ENCODE measurements around the gene PKD1L1.

PKD1L1 gene

GRCh38 chr7:47938574-47939165, 9.6 kb downstream of the PKD1L1 start:
- TF ChIP-seq EP300 (IDR thresholded peaks at IDR 0.05; ENCODE audit: borderline replicate concordance) (no peak), RAD21 (IDR thresholded peaks at IDR 0.05; ENCODE audit: low read depth) (peak; percentile 42; the same call in 1 of the 2 replicates)

- TF ChIP-seq EGR1 (IDR thresholded peaks at IDR 0.05) (no peak), MAX (IDR thresholded peaks at IDR 0.05) (no peak), CREB1 (IDR thresholded peaks at IDR 0.05; ENCODE audit: low read depth) (no peak), USF1 (IDR thresholded peaks at IDR 0.05) (no peak), CEBPB (IDR thresholded peaks at IDR 0.05) (no peak), TEAD4 (IDR thresholded peaks at IDR 0.05) (no peak), ZBTB7A (IDR thresholded peaks at IDR 0.05; ENCODE audit: low read depth) (no peak), FOXM1 (IDR thresholded peaks at IDR 0.05; ENCODE audit: borderline replicate concordance, low read depth) (no peak), YY1 (IDR thresholded peaks at IDR 0.05; ENCODE audit: low read depth) (no peak), TAF1 (IDR thresholded peaks at IDR 0.05; ENCODE audit: low read depth) (no peak), TCF12 (IDR thresholded peaks at IDR 0.05; ENCODE audit: low read depth) (no peak), RAD21 (IDR thresholded peaks at IDR 0.05; ENCODE audit: low read depth) (no peak), NFIC (IDR thresholded peaks at IDR 0.05) (no peak), EP300 (IDR thresholded peaks at IDR 0.05; ENCODE audit: borderline replicate concordance) (no peak)
- TF ChIP-seq, protein P1, sequence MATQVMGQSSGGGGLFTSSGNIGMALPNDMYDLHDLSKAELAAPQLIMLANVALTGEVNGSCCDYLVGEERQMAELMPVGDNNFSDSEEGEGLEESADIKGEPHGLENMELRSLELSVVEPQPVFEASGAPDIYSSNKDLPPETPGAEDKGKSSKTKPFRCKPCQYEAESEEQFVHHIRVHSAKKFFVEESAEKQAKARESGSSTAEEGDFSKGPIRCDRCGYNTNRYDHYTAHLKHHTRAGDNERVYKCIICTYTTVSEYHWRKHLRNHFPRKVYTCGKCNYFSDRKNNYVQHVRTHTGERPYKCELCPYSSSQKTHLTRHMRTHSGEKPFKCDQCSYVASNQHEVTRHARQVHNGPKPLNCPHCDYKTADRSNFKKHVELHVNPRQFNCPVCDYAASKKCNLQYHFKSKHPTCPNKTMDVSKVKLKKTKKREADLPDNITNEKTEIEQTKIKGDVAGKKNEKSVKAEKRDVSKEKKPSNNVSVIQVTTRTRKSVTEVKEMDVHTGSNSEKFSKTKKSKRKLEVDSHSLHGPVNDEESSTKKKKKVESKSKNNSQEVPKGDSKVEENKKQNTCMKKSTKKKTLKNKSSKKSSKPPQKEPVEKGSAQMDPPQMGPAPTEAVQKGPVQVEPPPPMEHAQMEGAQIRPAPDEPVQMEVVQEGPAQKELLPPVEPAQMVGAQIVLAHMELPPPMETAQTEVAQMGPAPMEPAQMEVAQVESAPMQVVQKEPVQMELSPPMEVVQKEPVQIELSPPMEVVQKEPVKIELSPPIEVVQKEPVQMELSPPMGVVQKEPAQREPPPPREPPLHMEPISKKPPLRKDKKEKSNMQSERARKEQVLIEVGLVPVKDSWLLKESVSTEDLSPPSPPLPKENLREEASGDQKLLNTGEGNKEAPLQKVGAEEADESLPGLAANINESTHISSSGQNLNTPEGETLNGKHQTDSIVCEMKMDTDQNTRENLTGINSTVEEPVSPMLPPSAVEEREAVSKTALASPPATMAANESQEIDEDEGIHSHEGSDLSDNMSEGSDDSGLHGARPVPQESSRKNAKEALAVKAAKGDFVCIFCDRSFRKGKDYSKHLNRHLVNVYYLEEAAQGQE (IDR thresholded peaks at IDR 0.05; ENCODE audit: low read depth) = no peak
These were observed 10.3 kb downstream of the PKD1L1 start for GRCh38 chr7:47937711-47938573.

- TF ChIP-seq RAD21 (IDR thresholded peaks at IDR 0.05; ENCODE audit: low read depth) = no peak
These were observed 11.1 kb downstream of the PKD1L1 start for GRCh38 chr7:47937065-47937687.

- TF ChIP-seq ZBTB7A (IDR thresholded peaks at IDR 0.05; ENCODE audit: low read depth) (no peak), CREB1 (IDR thresholded peaks at IDR 0.05; ENCODE audit: low read depth) (no peak), EP300 (IDR thresholded peaks at IDR 0.05; ENCODE audit: borderline replicate concordance) (no peak), EGR1 (IDR thresholded peaks at IDR 0.05) (no peak), TCF12 (IDR thresholded peaks at IDR 0.05; ENCODE audit: low read depth) (no peak)
These were observed 11.9 kb downstream of the PKD1L1 start for GRCh38 chr7:47936323-47936722.

- no peak for TF ChIP-seq CEBPB (IDR thresholded peaks at IDR 0.05)
- TF ChIP-seq TAF1 (IDR thresholded peaks at IDR 0.05; ENCODE audit: low read depth) = no peak
- TF ChIP-seq MAX (IDR thresholded peaks at IDR 0.05) = no peak
- no peak for TF ChIP-seq NFIC (IDR thresholded peaks at IDR 0.05)
- no peak for TF ChIP-seq TEAD4 (IDR thresholded peaks at IDR 0.05)
- no peak for TF ChIP-seq CREB1 (IDR thresholded peaks at IDR 0.05; ENCODE audit: low read depth)
- no peak for TF ChIP-seq EP300 (IDR thresholded peaks at IDR 0.05; ENCODE audit: borderline replicate concordance)
These were observed 12.9 kb downstream of the PKD1L1 start for GRCh38 chr7:47935336-47935735.

DNA sequence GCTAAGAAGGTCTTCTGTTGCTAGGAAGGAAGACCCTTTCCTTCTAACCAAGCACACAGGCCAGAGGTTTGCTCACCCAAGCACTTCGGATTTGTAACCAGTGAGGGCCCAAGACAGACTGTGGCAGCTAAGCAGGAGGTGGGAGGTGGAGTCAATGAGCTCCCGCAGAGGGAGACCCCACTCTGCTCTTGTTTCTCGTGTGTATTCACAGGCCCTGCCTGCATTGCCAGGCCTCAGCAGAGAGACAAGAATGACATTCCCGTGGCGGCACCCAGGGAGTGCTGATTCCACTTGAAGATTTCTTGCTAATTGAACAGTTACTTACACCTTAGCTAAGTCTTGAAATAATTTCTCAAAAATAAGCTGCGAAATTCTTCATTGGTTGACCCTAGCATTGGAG, 13.4 kb downstream of the PKD1L1 start:
- TF ChIP-seq CEBPB (IDR thresholded peaks at IDR 0.05) = no peak
- no peak for TF ChIP-seq TCF12 (IDR thresholded peaks at IDR 0.05; ENCODE audit: low read depth)

DNA sequence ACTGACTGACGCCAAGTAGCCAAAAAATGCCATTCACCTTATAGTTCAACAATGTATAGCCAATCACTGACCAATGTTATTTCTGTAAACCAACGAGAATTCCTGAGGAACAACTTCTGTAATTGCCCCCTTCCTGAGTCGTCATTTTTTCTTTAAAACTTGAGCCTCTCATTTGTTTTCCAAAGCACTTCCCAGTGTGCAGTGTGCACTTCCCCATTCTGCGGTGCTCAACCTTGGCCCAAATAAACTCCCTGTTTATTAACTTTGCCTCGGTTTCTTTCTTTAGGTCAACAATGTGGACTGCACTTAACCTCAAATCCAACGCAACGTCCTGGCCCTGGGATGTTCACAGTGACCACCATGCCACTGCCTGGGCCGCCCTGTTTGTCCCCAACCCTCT, 15.1 kb downstream of the PKD1L1 start:
- no peak for TF ChIP-seq TAF1 (IDR thresholded peaks at IDR 0.05; ENCODE audit: low read depth)
- no peak for TF ChIP-seq EGR1 (IDR thresholded peaks at IDR 0.05)
- TF ChIP-seq CEBPB (IDR thresholded peaks at IDR 0.05) = no peak
- TF ChIP-seq, protein P1 (IDR thresholded peaks at IDR 0.05; ENCODE audit: low read depth) = no peak
- no peak for TF ChIP-seq TCF12 (IDR thresholded peaks at IDR 0.05; ENCODE audit: low read depth)
- TF ChIP-seq NFIC (IDR thresholded peaks at IDR 0.05) = no peak
- TF ChIP-seq TEAD4 (IDR thresholded peaks at IDR 0.05) = no peak
